Right hindlimb (tissue), 1 donor: ENCODE measurements around the gene PI3.
"Not testable (repeated sequence)": the region's sequence is repeated elsewhere in the genome, so short reads cannot be mapped to it uniquely, and the experiment has no call there.

Source experiments
- DNase-seq: peaks from one replicate; pipeline ENCODE4 v3.0.0-alpha.2; 2018

The PI3 gene, protein sequence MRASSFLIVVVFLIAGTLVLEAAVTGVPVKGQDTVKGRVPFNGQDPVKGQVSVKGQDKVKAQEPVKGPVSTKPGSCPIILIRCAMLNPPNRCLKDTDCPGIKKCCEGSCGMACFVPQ

DNA sequence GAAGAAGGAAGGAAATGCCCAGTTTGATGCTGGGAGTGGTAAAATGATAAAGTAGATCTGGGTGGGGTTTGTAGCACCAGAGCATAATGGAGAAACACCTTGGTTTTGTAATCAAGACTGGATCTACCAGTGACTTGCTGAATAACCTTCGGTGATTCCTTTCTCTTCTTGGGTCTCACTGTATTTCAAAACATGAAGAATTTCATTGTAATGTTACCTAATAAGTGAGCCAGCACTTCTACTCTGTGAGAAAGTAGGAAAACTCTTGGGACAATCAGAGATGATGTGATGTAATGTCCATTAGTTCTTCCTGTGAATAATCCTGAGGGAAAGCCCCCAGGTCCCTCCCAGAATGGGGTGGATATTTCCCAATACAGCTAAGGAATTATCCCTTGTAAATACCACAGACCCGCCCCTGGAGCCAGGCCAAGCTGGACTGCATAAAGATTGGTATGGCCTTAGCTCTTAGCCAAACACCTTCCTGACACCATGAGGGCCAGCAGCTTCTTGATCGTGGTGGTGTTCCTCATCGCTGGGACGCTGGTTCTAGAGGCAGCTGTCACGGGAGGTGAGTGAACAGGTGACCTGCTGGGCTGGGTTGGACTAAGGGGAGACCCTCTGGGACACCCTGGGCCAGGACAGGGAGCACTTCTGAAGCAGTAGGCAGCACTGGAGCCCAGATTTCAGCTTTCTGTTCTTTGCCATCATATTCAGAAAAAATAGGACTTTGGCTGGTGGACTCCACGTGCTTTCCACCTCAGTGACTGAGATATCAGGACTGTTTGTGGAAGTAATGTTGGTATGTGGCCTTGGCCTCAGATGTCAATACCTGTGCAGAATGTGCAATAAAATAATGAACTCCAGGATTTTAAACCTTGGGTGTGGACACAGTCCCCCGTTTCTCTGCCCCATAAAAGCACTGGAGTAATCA, at the start of gene PI3:
Gene PI3 (plus strand): TSS at position 469 of the 931 bp plus-strand sequence. CDS start 21 bp downstream, at position 490.
- no peak for DNase-seq

DNA sequence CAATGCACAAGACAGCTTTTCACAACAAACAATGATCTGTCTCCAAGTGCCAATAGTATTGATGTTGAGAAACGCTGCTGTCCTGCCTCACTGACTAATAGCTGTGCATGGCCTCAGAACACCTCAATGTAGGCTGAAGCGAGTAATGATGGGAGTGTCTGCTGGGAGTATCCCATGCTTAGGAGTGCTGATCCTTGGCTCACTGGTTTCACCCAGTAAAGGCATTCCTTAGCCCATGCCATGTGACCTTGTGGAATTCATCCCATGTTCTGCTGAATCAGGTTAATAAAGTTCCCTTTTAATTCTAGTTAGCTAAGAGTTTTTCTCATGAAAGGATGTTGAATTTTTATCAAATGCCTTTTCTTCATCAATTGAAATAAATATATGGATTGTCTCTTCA, 46.6 kb upstream of the PI3 start:
- no peak for DNase-seq

DNA sequence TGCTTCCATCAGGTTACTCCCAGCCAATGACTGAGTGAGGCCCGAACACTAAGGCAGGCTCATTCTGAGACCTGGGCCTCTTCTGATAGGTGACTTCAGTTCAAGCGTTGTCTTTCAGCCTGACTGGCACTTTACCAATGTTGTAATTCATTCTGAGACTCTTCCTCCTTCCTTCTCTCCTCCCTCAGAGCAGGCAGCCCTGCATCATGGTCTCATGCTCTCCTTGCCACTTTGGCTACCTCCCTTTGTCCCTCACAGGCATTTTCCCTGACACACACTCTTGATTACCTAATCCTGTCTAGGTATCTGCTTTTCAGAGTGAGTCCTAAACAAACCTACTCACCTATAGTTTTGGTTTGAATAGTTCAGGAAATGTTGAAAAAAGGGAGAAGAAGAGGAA, 37.8 kb upstream of the PI3 start:
- DNase-seq = no peak

DNA sequence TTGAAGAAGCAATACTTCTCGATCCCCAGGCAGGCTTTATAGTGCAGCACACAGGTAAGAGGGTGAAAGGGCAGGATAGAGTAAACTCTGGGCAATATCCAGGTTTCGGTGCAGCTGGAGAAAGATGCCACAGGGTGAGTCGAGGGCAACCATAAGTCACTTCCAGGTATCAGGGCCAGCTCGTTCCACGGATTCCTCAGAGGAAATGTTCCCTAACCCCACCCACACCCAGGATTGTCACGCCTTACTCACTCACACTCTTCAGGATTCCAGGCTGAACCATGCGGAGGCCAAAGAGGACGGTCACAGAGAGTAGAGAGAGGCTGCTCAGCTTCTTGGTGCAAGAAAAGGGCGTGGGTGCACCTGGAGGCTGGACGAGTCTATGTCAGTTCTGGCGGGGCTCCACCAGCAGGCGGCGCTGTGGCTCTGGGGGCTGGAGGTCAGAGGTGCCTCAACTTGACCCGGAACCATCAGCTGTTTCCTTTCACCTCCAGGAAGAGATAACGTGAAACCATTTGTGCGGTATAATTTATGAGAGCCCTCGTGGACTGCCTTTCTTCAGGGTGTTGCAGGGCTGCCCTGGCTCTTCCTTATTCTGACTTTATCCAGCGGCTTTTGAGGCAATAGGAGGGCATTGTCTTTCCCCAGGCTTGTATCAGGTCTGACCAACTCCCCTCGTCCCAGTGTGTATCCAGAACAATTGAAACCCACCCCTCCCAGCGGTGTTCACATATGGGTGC, 36.0 kb upstream of the PI3 start:
- no peak for DNase-seq

DNA sequence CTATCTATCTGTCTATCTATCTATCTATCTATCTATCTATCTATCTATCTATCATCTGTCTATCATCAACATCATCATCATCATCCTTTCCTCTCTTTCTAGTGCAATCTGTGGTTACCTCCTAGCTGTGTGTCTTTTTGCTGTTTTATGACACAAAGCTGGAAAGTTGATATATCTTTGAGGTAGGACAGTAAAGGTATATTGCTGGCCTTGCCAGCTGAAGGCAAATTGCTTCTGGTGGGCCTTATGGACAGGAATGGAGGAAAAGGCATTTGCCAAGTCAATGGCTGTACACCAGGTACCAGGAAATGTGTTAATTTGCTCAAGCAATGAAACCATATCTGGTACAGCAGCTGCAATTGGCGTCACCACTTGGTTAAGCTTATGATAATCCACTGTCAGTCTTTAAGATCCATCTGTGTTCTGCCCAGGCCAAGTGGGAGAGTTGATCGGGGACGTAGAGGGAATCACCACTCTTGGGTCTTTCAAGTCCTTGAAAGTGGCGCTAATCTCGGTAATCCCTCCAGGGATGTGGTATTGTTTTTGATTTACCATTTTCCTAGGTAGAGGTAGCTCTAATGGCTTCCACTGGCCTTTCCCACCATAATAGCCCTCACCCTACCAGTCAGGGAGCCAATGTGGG, 34.8 kb upstream of the PI3 start:
- not testable (repeated sequence) for DNase-seq

- no peak for DNase-seq
Observed at GRCh38 chr20:45140836-45141235, 33.9 kb upstream of the PI3 start.

DNA sequence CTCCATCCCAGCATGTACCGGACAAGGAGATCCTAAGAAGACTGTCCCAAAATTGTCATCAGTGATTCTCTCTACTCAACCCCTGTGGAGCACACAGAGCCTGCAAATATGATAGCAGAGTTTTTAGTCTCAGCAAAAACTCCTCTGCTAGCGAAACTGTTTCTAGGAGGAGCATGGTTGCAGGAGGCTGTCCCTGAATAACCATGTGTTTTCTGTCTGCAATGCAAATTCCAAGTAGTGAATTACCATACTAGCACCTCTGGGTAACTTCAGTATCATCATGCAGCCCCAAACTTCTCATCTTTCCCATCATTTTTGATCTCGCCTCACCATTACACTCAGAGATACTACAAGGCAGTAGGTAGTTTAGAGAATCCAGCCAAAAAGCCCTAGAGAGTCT, 25.6 kb upstream of the PI3 start:
- DNase-seq = no peak

DNA sequence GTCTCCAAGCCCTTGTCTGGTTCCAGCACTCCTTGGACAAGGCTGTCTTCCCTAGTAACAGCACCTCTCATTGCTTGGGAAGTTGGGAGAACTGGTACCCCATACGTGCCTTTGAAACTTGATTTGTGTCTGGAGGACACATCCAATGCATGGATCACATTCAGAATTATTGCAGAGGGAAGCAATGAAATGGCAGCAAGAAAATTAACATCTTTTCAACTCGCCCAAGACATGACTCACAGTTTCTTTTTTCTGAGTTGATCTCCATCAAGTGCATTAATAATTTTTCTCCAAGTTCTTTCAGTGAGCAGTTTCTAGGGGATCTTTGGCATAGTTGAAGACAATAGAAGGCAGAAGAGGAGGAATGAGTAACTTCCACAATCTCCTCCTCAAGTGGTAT, 22.3 kb upstream of the PI3 start:
- DNase-seq = no peak

GRCh38 chr20:45153147-45153546, 21.6 kb upstream of the PI3 start:
- no peak for DNase-seq

- DNase-seq = no peak
Observed at GRCh38 chr20:45153752-45154151, 20.9 kb upstream of the PI3 start.

DNA sequence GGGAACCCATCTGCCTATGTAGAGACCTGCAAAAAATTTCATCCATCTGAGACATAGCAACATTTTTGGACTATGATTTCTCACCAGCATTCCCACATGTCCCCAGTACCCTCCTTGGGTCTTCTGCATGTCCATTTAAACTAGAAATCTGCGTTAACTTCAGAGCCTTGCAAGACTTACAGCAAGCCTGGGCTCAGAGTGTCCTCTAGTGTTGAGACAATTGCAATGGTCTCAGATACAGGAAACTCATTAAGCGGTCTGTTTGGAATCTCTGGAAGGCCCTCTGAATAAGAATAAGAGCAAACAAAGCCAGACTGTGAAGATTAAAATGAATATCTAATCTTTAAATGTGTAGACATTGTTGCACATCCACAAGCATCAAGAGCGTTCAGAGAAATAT, 20.5 kb upstream of the PI3 start:
- no peak for DNase-seq

- not testable (repeated sequence) for DNase-seq
Observed at GRCh38 chr20:45154794-45155193, 19.9 kb upstream of the PI3 start.

GRCh38 chr20:45156713-45157112, 18.0 kb upstream of the PI3 start:
- no peak for DNase-seq

DNA sequence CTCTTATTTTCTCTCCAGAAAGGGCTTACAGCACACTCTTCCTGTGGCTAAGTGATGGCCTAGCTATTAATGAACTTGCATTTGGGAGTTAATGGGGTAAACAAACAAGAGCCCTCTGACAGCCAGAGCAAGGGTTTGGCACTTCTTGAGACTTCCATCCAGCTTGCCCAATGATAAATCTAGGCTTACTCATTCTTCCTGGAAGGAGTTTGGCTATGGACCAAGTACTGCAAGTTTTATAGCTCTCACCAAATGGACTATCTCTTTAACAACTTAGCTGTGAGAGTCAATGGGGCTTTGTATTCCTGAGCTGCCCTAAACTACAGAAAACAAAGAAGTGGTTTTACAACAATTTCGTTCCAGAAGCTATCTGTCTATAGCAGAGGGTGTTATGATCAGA, 16.7 kb upstream of the PI3 start:
- no peak for DNase-seq

GRCh38 chr20:45163083-45163803, 11.5 kb upstream of the PI3 start:
- DNase-seq = no peak

- no peak for DNase-seq
Observed at GRCh38 chr20:45164906-45165305, 9.8 kb upstream of the PI3 start.

- no peak for DNase-seq
Observed at GRCh38 chr20:45173522-45173921, 1.2 kb upstream of the PI3 start.

GRCh38 chr20:45176526-45177267, 2.0 kb downstream of the PI3 start:
- no peak for DNase-seq

DNA sequence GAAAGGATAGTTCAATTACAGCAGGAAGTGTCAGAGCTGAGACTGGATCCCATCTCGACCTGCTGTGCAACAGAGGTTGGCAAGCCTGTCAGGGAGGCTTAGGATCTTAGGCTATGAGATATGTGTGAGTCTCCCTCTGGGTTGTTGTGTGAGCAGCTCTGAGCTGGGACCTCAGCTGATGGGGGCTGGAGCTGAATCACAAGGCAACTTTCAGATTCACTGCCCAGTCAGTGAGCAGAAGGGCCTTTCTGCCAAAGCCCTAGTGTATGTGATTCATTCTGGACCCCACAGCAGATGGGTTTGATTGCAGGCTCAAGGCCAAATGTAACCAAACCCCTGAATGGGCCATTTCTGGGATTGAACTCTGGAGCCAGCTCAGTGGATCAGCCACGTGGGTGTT, 4.5 kb downstream of the PI3 start:
- no peak for DNase-seq

DNA sequence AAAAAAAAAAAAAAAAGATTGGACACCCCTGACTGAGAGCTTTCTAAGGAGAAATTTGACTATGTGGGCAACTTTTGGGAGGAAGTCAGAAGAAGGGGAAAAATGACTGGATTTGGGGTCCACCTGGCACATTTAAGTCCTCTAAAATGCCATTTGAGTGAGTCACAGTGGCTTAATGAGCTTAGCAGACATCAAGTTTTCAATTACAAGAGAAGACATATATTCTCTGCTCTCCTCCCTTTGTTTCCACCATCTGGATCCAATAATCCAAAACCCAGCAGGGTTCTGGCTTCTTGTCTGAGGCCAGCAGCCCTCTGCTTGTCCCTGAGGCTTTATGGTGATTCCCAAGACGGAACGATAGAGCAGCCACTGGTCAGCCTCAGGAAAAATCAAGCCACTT, 6.9 kb downstream of the PI3 start:
- no peak for DNase-seq

GRCh38 chr20:45183084-45183483, 8.4 kb downstream of the PI3 start:
- no peak for DNase-seq

DNA sequence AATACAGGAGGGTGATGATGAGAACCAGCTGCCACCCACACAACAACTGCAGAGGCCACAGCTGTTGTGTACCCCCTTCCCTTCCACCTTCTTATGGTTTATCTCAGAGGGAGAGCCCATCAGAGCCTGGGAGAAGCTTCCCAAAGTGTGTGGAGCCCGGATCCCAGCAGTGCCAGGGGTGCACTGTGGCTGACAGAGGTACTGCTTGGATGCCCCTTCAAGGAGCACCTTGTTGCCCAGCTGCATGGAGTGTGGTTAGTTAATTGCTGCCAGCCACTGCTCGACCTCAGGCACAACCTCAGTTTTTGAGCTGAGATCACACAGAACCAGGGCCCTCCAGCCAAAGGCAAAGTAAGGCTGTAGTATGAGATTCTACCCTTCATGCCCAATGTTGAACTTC, 13.0 kb downstream of the PI3 start:
- no peak for DNase-seq
